H1 (cell line): ENCODE data around the gene HES2. TPM values are rescaled to one million over a fixed set of nuclear protein-coding genes. Genes with fewer than 3 reads are reported as not detected.

Experiments used
- CTCF ChIA-PET: fragments of 300-600 bp; sonication (Branson Sonifier 250); formaldehyde crosslinking; loops from one replicate; lab custom pipeline; 2021; ENCODE audit not compliant: partially characterized antibody; lab: Charles Lee
- POLR2A ChIA-PET: fragments of 300-600 bp; sonication (Branson Sonifier 250); formaldehyde crosslinking; loops from one replicate; lab custom pipeline; 2021; ENCODE audit warnings: inconsistent platforms; ENCODE audit not compliant: partially characterized antibody; lab: Charles Lee
- DNase-seq, 2 experiments: peaks; one replicate each; pipeline versions ENCODE4 v3.0.0 to v3.0.0-alpha.2; 2010 to 2022; ENCODE audit warnings: low spot score in 2 of 2, low read depth in 1 of 2, mixed read lengths in 1 of 2
- FAIRE-seq: peaks from 2 replicates; lab custom pipeline; 2011; peaks lifted over from hg19 to GRCh38; lab: Jason Lieb, UNC
- H2AFZ ChIP-seq: 2 replicates; pipeline ENCODE4 v1.8.1; 2012; ENCODE audit warnings: low read length, inconsistent platforms
- H2AK5ac ChIP-seq: 2 replicates; pipeline ENCODE4 v1.6.1; 2013; ENCODE audit warnings: low read depth, low read length
- H2BK120ac ChIP-seq: replicated peaks from 2 replicates; pipeline ENCODE3; 2013; ENCODE audit warnings: low read depth, low read length, inconsistent platforms
- H2BK12ac ChIP-seq: 2 replicates; pipeline ENCODE4 v1.6.1; 2013; ENCODE audit warnings: low read depth, low read length
- H2BK15ac ChIP-seq: 2 replicates; pipeline ENCODE4 v1.6.1; 2013; ENCODE audit warnings: low read length
- H2BK20ac ChIP-seq: 2 replicates; pipeline ENCODE4 v1.6.1; 2013; ENCODE audit warnings: low read length
- H2BK5ac ChIP-seq: 2 replicates; pipeline ENCODE4 v1.6.1; 2013; ENCODE audit warnings: low read depth, low read length
- H3K14ac ChIP-seq: 2 replicates; pipeline ENCODE4 v1.6.1; 2013; ENCODE audit warnings: inconsistent platforms; ENCODE audit not compliant: insufficient read length
- H3K18ac ChIP-seq: 2 replicates; pipeline ENCODE4 v1.6.1; 2013; ENCODE audit warnings: low read length; ENCODE audit errors: extremely low read depth
- H3K23ac ChIP-seq: 2 replicates; pipeline ENCODE4 v1.6.1; 2013; ENCODE audit warnings: inconsistent platforms; ENCODE audit not compliant: insufficient read length
- H3K23me2 ChIP-seq: 2 replicates; pipeline ENCODE4 v1.6.1; 2013; ENCODE audit warnings: low read depth, low read length
- H3K27ac ChIP-seq: 2 replicates; pipeline ENCODE4 v1.6.1; 2011; ENCODE audit warnings: low read depth, low read length, inconsistent platforms
- H3K27me3 ChIP-seq, 4 experiments: replicated peaks in 1 of 4; 1 replicate in 1 of 4; 2 replicates in 3 of 4; pipeline versions ENCODE4 v1.6.1 to v1.8.1; 2011 to 2013; ENCODE audit warnings: low read length in 3 of 4, mild to moderate bottlenecking in 3 of 4, inconsistent platforms in 2 of 4, mixed read lengths in 2 of 4, moderate library complexity in 1 of 4; ENCODE audit not compliant: control insufficient read depth in 3 of 4, insufficient read depth in 3 of 4; ENCODE audit errors: extremely low read depth in 1 of 4
- H3K36me3 ChIP-seq, 4 experiments: 2 replicates each; pipeline versions ENCODE4 v1.6.1 to v1.8.1; 2011 to 2013; ENCODE audit warnings: mild to moderate bottlenecking in 4 of 4, low read length in 3 of 4, moderate library complexity in 2 of 4, control low read depth in 1 of 4, inconsistent platforms in 1 of 4; ENCODE audit not compliant: insufficient read depth in 4 of 4, control insufficient read depth in 2 of 4
- H3K4ac ChIP-seq: replicated peaks from 2 replicates; pipeline ENCODE3; 2013; ENCODE audit warnings: low read length, low read depth, mixed read lengths, inconsistent platforms; ENCODE audit not compliant: insufficient read length
- H3K4me1 ChIP-seq, 4 experiments: replicated peaks in 1 of 4; 1 replicate in 1 of 4; 2 replicates in 3 of 4; pipeline versions ENCODE4 v1.6.1 to v1.8.1; 2011 to 2013; ENCODE audit warnings: low read length in 3 of 4, inconsistent platforms in 2 of 4, mixed read lengths in 1 of 4; ENCODE audit not compliant: insufficient read depth in 4 of 4, control insufficient read depth in 3 of 4
- H3K4me2 ChIP-seq, 2 experiments: 2 replicates each; pipeline versions ENCODE4 v1.6.1 to v1.8.1; 2011 to 2013; ENCODE audit warnings: low read depth in 2 of 2, low read length in 2 of 2, control low read depth in 1 of 2, inconsistent platforms in 1 of 2, mild to moderate bottlenecking in 1 of 2; ENCODE audit not compliant: insufficient read depth in 1 of 2
- H3K4me3 ChIP-seq, 4 experiments: fragments of 200-600, 300-600 bp in 1 of 4; sonication (generic), shearing (Covaris generic), sonication (Bioruptor Twin) in 1 of 4; 2 replicates each; pipeline versions ENCODE4 v1.5.1 to v1.8.1; 2011 to 2016; ENCODE audit warnings: low read length in 4 of 4, low read depth in 3 of 4, control low read depth in 2 of 4, inconsistent platforms in 2 of 4, mild to moderate bottlenecking in 2 of 4, mixed read lengths in 1 of 4, moderate library complexity in 1 of 4; ENCODE audit not compliant: insufficient read depth in 2 of 4; ENCODE audit errors: extremely low read depth in 1 of 4
- H3K56ac ChIP-seq: replicated peaks from 2 replicates; pipeline ENCODE3; 2013; ENCODE audit warnings: low read depth, mild to moderate bottlenecking, mixed read lengths, low read length, inconsistent platforms; ENCODE audit not compliant: insufficient read length
- H3K79me1 ChIP-seq: 2 replicates; pipeline ENCODE4 v1.6.1; 2013; ENCODE audit warnings: low read depth, low read length, control low read depth
- H3K79me2 ChIP-seq, 2 experiments: 2 replicates each; pipeline versions ENCODE4 v1.6.1 to v1.8.1; 2012 to 2013; ENCODE audit warnings: low read length in 2 of 2, mild to moderate bottlenecking in 2 of 2, inconsistent platforms in 1 of 2; ENCODE audit not compliant: insufficient read depth in 2 of 2, control insufficient read depth in 1 of 2
- H3K9ac ChIP-seq, 4 experiments: replicated peaks in 1 of 4; 1 replicate in 1 of 4; 2 replicates in 3 of 4; pipeline versions ENCODE4 v1.6.1 to v1.8.1; 2011 to 2013; ENCODE audit warnings: low read depth in 3 of 4, low read length in 3 of 4, control low read depth in 2 of 4, mild to moderate bottlenecking in 2 of 4, moderate library complexity in 2 of 4, inconsistent platforms in 1 of 4; ENCODE audit errors: extremely low read depth in 1 of 4
- H3K9me3 ChIP-seq, 2 experiments: 2 replicates each; pipeline versions ENCODE4 v1.6.1 to v1.8.1; 2012 to 2013; ENCODE audit warnings: mild to moderate bottlenecking in 2 of 2, moderate library complexity in 2 of 2, control low read depth in 1 of 2, inconsistent platforms in 1 of 2, low read depth in 1 of 2, low read length in 1 of 2, mixed read lengths in 1 of 2; ENCODE audit not compliant: insufficient read depth in 2 of 2
- H4K20me1 ChIP-seq, 2 experiments: replicated peaks in 1 of 2; 2 replicates each; pipeline versions ENCODE3 to v1.8.1; 2011 to 2013; ENCODE audit warnings: inconsistent platforms in 2 of 2, low read length in 2 of 2, mild to moderate bottlenecking in 1 of 2; ENCODE audit not compliant: insufficient read depth in 2 of 2, control insufficient read depth in 1 of 2
- H4K5ac ChIP-seq: 2 replicates; pipeline ENCODE4 v1.6.1; 2013; ENCODE audit warnings: low read length, low read depth, mixed read lengths, inconsistent platforms; ENCODE audit not compliant: insufficient read length
- H4K8ac ChIP-seq: 2 replicates; pipeline ENCODE4 v1.8.0; 2013; ENCODE audit warnings: mild to moderate bottlenecking, moderate library complexity, low read length, inconsistent platforms; ENCODE audit not compliant: insufficient read depth; ENCODE audit errors: extremely low read depth
- H4K91ac ChIP-seq: replicated peaks from 2 replicates; pipeline ENCODE3; 2013; ENCODE audit warnings: low read length, mixed read lengths, inconsistent platforms; ENCODE audit not compliant: insufficient read length
- CEBPB ChIP-seq: IDR thresholded peaks from 2 replicates; pipeline ENCODE4 v1.6.1; 2012; ENCODE audit warnings: low read depth, low read length
- WGBS, 2 experiments: shearing (Covaris generic) in 1 of 2; methylation state at CpG; one replicate each; pipeline versions ENCODE4 v1.1.6 to v1.1.7; 2013 to 2015; ENCODE audit warnings: low lambda C conversion rate in 2 of 2, mixed read lengths in 2 of 2, inconsistent platforms in 1 of 2, low coverage in 1 of 2, missing lambda C conversion rate in 1 of 2; ENCODE audit not compliant: insufficient replicate concordance in 2 of 2, insufficient coverage in 1 of 2, insufficient read length in 1 of 2; ENCODE audit errors: extremely low coverage in 1 of 2, missing lambda C conversion rate in 1 of 2; 5-methylcytosine and 5-hydroxymethylcytosine counted together
- polyA plus RNA-seq, 7 experiments: library from polyadenylated mRNA; depleted of rRNA in 3 of 7; stranded (reverse) in 5 of 7; unstranded in 2 of 7; fragments of >200 nt in 5 of 7; fragments of 200-250 nt in 2 of 7; gene quantifications; 1 replicate in 5 of 7; 2 replicates in 1 of 7; 4 replicates in 1 of 7; pipeline versions ENCODE4 v1.2.1 to v1.2.3, GENCODE V29; 2011 to 2013; ENCODE audit warnings: missing spikeins in 2 of 7, mixed read lengths in 2 of 7
- total RNA-seq: library from RNA; stranded (reverse); fragmentation: NEBNext Ultra II Directional; extraction: Animal tissue kit (Norgen Biotek cat#: 25700); gene quantifications from 2 replicates; pipeline ENCODE4 v1.2.1, GENCODE V29; 2021

Gene HES2
- total and polyA plus RNA-seq, 2 of the 8 experiments (the other 6 are each of a cell fraction or from before 2014, with no cell fraction given) = 0.15 to 0.53 TPM

DNA sequence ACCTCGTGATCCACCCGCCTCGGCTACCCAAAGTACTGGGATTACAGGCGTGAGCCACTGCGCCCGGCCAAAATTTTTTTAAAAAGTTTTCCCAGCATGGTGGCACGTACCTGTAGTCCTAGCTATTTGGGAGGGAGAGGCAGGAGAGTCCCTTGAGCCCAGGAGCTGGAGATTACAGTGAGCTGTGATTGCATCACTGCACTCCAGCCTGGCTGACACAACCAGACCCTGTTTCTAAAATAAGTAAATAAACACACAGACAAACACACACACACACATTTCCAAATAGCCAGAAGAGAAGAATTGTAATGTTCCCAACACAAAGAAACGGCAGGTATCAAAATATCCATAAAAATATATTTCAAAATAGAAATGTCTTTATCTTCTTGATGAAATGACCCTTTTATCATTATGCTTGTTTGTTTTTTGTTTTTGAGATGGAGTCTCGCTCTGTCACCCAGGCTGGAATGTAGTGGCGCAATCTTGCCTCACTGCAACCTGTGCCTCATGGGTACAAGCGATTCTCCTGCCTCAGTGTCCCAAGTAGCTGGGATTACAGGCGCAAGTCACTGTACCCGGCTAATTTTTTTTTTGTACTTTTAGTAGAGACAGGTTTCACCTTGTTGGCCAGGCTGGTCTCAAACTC is 9.3 kb downstream of the HES2 start:
- Histone ChIP-seq H2BK15ac (no peak overlapping the region), H3K18ac (no peak overlapping the region), H3K14ac (no peak overlapping the region), H3K23ac (no peak overlapping the region), H2BK12ac (no peak overlapping the region), H4K91ac (no peak overlapping the region), H3K4me2 (no peak overlapping the region), H4K5ac (no peak overlapping the region), H3K4me1 (peaks cover 2 to 6% (median 3%) of the 10 kb centered on the region in 4 experiments; a peak in 5 of 7 replicates), H3K4me3 (no peak overlapping the region), H3K79me1 (no peaks in the 10 kb centered on the region), H2BK5ac (no peak overlapping the region), H3K9me3 (no peaks in the 10 kb centered on the region), H3K4ac (no peak overlapping the region), H4K20me1 (no peaks in the 10 kb centered on the region), H2BK120ac (no peak overlapping the region), H3K56ac (no peak overlapping the region), H3K27ac (no peak overlapping the region), H3K27me3 (peaks cover 0 to 12% (median 11%) of the 10 kb centered on the region in 4 experiments; a peak in 6 of 7 replicates), H3K9ac (no peak overlapping the region), H3K36me3 (no peaks in the 10 kb centered on the region), H3K79me2 (no peaks in the 10 kb centered on the region), H2AK5ac (no peak overlapping the region), H2BK20ac (no peak overlapping the region), H3K23me2 (no peaks in the 10 kb centered on the region), H2AFZ (no peak overlapping the region), H4K8ac (no peak overlapping the region)
- FAIRE-seq = no peak
- 91% methylated on average over 13 of the region's 13 CpGs; no CpG with 5 or more reads in 1 of the 2 experiments for WGBS, 2 experiments
- ChIA-PET CTCF (interaction anchor here (0.6 to 58.4 kb wide), 5 partner anchors 9 to 46 kb away, joined by 3 to 1769 read pairs (median 4); no protein-coding TSS in a partner anchor), POLR2A (interaction anchor here (1.2 kb wide), 1 partner anchor 16 kb away, joined by 3 read pairs; no protein-coding TSS in a partner anchor)
- no peak for DNase-seq
- peak; percentile 11; the same call in 1 of the 2 replicates for TF ChIP-seq CEBPB
